GM23248 (cell line): ENCODE results near the gene TMEM39B.

Experiments used
- EZH2 ChIP-seq: fragments of 200-600 bp; sonication (generic); IDR thresholded peaks from 2 replicates; pipeline ENCODE4 v1.6.1; 2018; ENCODE audit warnings: antibody characterized with exemption, mild to moderate bottlenecking; ENCODE audit not compliant: insufficient read depth, poor library complexity, severe bottlenecking
- EZH2phosphoT487 ChIP-seq: fragments of 200-600 bp; sonication (generic); IDR thresholded peaks from 2 replicates; pipeline ENCODE4 v1.6.1; 2018; ENCODE audit warnings: antibody characterized with exemption, moderate library complexity, mild to moderate bottlenecking, low read depth; ENCODE audit not compliant: insufficient read depth

GRCh38 chr1:32045772-32046171 lies 27.0 kb upstream of the TMEM39B start:
- TF ChIP-seq EZH2 (no peak), EZH2phosphoT487 (no peak)
